ENCODE results near the gene IFTAP.
A peak's percentile ranks its signal among the peaks of the same experiment; 100 is the strongest.

Gene IFTAP

GRCh38 chr11:36615826-36616225, 21.5 kb downstream of the IFTAP start:
- no peak for DNase-seq (ENCODE audit: extremely low read depth, low read depth)
- no peak for TF ChIP-seq CTCF (IDR thresholded peaks at IDR 0.05; ENCODE audit: low read depth, low read length)

- no peak for TF ChIP-seq CTCF (IDR thresholded peaks at IDR 0.05; ENCODE audit: low read depth, low read length)
- DNase-seq (ENCODE audit: extremely low read depth, low read depth), result no peak
These were observed 23.5 kb downstream of the IFTAP start for GRCh38 chr11:36617543-36618362.

- no peak for TF ChIP-seq CTCF (IDR thresholded peaks at IDR 0.05; ENCODE audit: low read depth, low read length)
- no peak for DNase-seq (ENCODE audit: extremely low read depth, low read depth)
These were observed 24.2 kb downstream of the IFTAP start for GRCh38 chr11:36618363-36619047.

- TF ChIP-seq CTCF (IDR thresholded peaks at IDR 0.05; ENCODE audit: low read depth, low read length), result no peak
- DNase-seq (ENCODE audit: extremely low read depth, low read depth), result no peak
These were observed 25.2 kb downstream of the IFTAP start for GRCh38 chr11:36619502-36619901.

- DNase-seq (ENCODE audit: extremely low read depth, low read depth), result no peak
- TF ChIP-seq CTCF (IDR thresholded peaks at IDR 0.05; ENCODE audit: low read depth, low read length), result no peak
These were observed 25.9 kb downstream of the IFTAP start for GRCh38 chr11:36620246-36620645.

- peak; percentile 54 for TF ChIP-seq CTCF (IDR thresholded peaks at IDR 0.05; ENCODE audit: low read depth, low read length)
- no peak for DNase-seq (ENCODE audit: extremely low read depth, low read depth)
These were observed 28.3 kb downstream of the IFTAP start for GRCh38 chr11:36622431-36623136.

- no peak for TF ChIP-seq CTCF (IDR thresholded peaks at IDR 0.05; ENCODE audit: low read depth, low read length)
- no peak for DNase-seq (ENCODE audit: extremely low read depth, low read depth)
These were observed 29.2 kb downstream of the IFTAP start for GRCh38 chr11:36623494-36623893.
